K562 (cell line): ENCODE data around the gene SAPCD1. TPM values are rescaled to one million over a fixed set of nuclear protein-coding genes. Genes with fewer than 3 reads are reported as not detected.
A peak's percentile ranks its signal among the peaks of the same experiment; 100 is the strongest.

Experiments used
- CEBPZ ChIP-seq: fragments of 150-350 bp; IDR thresholded peaks from 2 replicates; pipeline ENCODE4 v1.6.1; 2014; ENCODE audit warnings: low read depth, mild to moderate bottlenecking, low read length, borderline replicate concordance
- CREM ChIP-seq: IDR thresholded peaks from 2 replicates; pipeline ENCODE4 v1.6.1; 2014; ENCODE audit warnings: antibody characterized with exemption, low read depth
- CTCF ChIP-seq, 3 experiments: IDR thresholded peaks in 2 of 3; conservative IDR thresholded peaks in 1 of 3; 2 replicates each; pipeline ENCODE4 v1.5.1; 2011 to 2012; ENCODE audit warnings: low read length in 3 of 3, mild to moderate bottlenecking in 3 of 3, control low read depth in 2 of 3, improper control_type of control experiment in 1 of 3, inconsistent platforms in 1 of 3, low read depth in 1 of 3, mixed read lengths in 1 of 3, moderate library complexity in 1 of 3; ENCODE audit not compliant: insufficient read depth in 2 of 3
- HDAC1 ChIP-seq, 2 experiments: fragments of 450-650 bp; IDR thresholded peaks; 2 replicates each; pipeline ENCODE4 v1.6.1; 2016 to 2017; ENCODE audit warnings: inconsistent platforms in 1 of 2, mild to moderate bottlenecking in 1 of 2, moderate library complexity in 1 of 2
- MAFF ChIP-seq: IDR thresholded peaks from 2 replicates; pipeline ENCODE4 v1.6.1; 2012; ENCODE audit warnings: low read length, improper control_type of control experiment
- MTA1 ChIP-seq: fragments of 450-650 bp; IDR thresholded peaks from 2 replicates; pipeline ENCODE4 v1.6.1; 2017; ENCODE audit warnings: borderline replicate concordance
- MTA3 ChIP-seq: fragments of 450-650 bp; formaldehyde crosslinking; IDR thresholded peaks from 2 replicates; pipeline ENCODE4 v1.6.1; 2017; ENCODE audit warnings: mild to moderate bottlenecking, borderline replicate concordance
- NBN ChIP-seq: fragments of 450-650 bp; IDR thresholded peaks from 2 replicates; pipeline ENCODE4 v1.6.1; 2016; ENCODE audit warnings: low read depth, mild to moderate bottlenecking
- PCBP1 ChIP-seq: fragments of 200-400 bp; formaldehyde crosslinking; IDR thresholded peaks from 2 replicates; pipeline ENCODE4 v1.6.1; 2018; ENCODE audit warnings: mild to moderate bottlenecking, low read depth, low read length; ENCODE audit not compliant: poor library complexity, severe bottlenecking
- PKNOX1 ChIP-seq: fragments of 450-650 bp; IDR thresholded peaks from 2 replicates; pipeline ENCODE4 v1.6.1; 2016
- RBM14 ChIP-seq: fragments of 200-400 bp; formaldehyde crosslinking; IDR thresholded peaks from 2 replicates; pipeline ENCODE4 v1.6.1; 2018; ENCODE audit warnings: low read depth, mild to moderate bottlenecking, low read length, moderate library complexity, borderline replicate concordance; ENCODE audit not compliant: insufficient read depth
- RBM39 ChIP-seq: fragments of 200-400 bp; formaldehyde crosslinking; optimal IDR thresholded peaks from 2 replicates; pipeline ENCODE3; 2018; ENCODE audit warnings: low read depth, low read length
- RNF2 ChIP-seq: sonication (generic); IDR thresholded peaks from 2 replicates; pipeline ENCODE4 v1.6.1; 2016
- SIN3A ChIP-seq, 2 experiments: fragments of 150-350 bp in 1 of 2; IDR thresholded peaks; 2 replicates each; pipeline ENCODE4 v1.6.1; 2011 to 2016; ENCODE audit warnings: borderline replicate concordance in 2 of 2, low read depth in 2 of 2, low read length in 2 of 2, mild to moderate bottlenecking in 2 of 2, moderate library complexity in 2 of 2; ENCODE audit not compliant: control insufficient read depth in 1 of 2
- SMARCE1 ChIP-seq: fragments of 450-650 bp; IDR thresholded peaks from 2 replicates; pipeline ENCODE4 v1.7.1; 2016; ENCODE audit warnings: mild to moderate bottlenecking
- SPI1 ChIP-seq: IDR thresholded peaks from 2 replicates; pipeline ENCODE4 v1.6.1; 2011; ENCODE audit warnings: low read depth, low read length, control low read depth, borderline replicate concordance
- TFAP4 ChIP-seq: sonication (generic); formaldehyde crosslinking; IDR thresholded peaks from 2 replicates; pipeline ENCODE4 v1.8.0; 2022; ENCODE audit warnings: missing genetic modification reagents, mild to moderate bottlenecking, moderate library complexity, borderline replicate concordance
- TFE3 ChIP-seq: fragments of 450-650 bp; formaldehyde crosslinking; IDR thresholded peaks from 2 replicates; pipeline ENCODE4 v1.4.0; 2020; ENCODE audit warnings: mild to moderate bottlenecking, mixed read lengths
- polyA plus RNA-seq, 8 experiments: library from polyadenylated mRNA; depleted of rRNA in 4 of 8; stranded (reverse) in 5 of 8; unstranded in 3 of 8; fragments of >200 nt; fragmentation: Nextera tagmentation in 2 of 8; fragmentation: Illumina TruSeq in 1 of 8; extraction: Ambion mirVana in 2 of 8; extraction: Trizol in 1 of 8; gene quantifications; 2 replicates each; pipeline versions ENCODE4 v1.2.1 to v1.2.3, GENCODE V29; 2011 to 2014; ENCODE audit warnings: inconsistent platforms in 1 of 8, missing spikeins in 1 of 8
- total RNA-seq, 7 experiments: library from RNA; depleted of rRNA in 6 of 7; stranded (reverse); fragments of >200 nt in 6 of 7; fragmentation: Illumina TruSeq in 2 of 7; extraction: Trizol in 2 of 7; gene quantifications; 2 replicates each; pipeline versions ENCODE4 v1.2.1 to v1.2.3, GENCODE V29; 2011 to 2021; ENCODE audit warnings: low replicate concordance in 1 of 7

The SAPCD1 gene
- total and polyA plus RNA-seq, 9 of the 15 experiments (the other 6 are each of a cell fraction or from before 2014, with no cell fraction given) = 2.6 to 30.2 (median 7.4) TPM

GRCh38 chr6:31791324-31792089, 29.1 kb downstream of the SAPCD1 start (continued):
- TF ChIP-seq RBM14 (no peak), MTA3 (no peak), CEBPZ (peak; percentile 37; the same call in 1 of the 2 replicates), SMARCE1 (no peak), RBM39 (no peak), CREM (peak; percentile 66), TFAP4 (peak; percentile 33; the same call in 1 of the 2 replicates), SPI1 (peak; percentile 53; the same call in 1 of the 2 replicates), HDAC1 (IDR thresholded peaks at IDR 0.05) (peak in 1 of 2 experiments; percentile 54; a peak in 2 of 4 replicates), PKNOX1 (peak; percentile 80), PCBP1 (no peak), SIN3A (IDR thresholded peaks at IDR 0.05; ENCODE audit: borderline replicate concordance in 2 of 2, control insufficient read depth in 1 of 2, low read depth in 2 of 2, low read length in 2 of 2) (0 out of 4 replicates have a peak, but pooled peaks of 1 of the 2 experiments have one; percentile 55), NBN (0 out of 2 replicates have a peak, but pooled peaks have one; percentile 58), MAFF (no peak), TFE3 (CRISPR knock-in tag) (no peak), CTCF (IDR thresholded peaks at IDR 0.05 in 2 of 3, conservative IDR thresholded peaks at IDR 0.05 in 1 of 3; ENCODE audit: insufficient read depth in 2 of 3, low read depth in 1 of 3, low read length in 3 of 3) (peak; percentile 90 to 92 (median 91)), MTA1 (0 out of 2 replicates have a peak, but pooled peaks have one; percentile 51), RNF2 (no peak)
